Activated gamma-delta T cell treated with anti-CD3 and anti-CD28 coated beads, Interleukin-2, amount 50 U/mL, for 16 hours (primary cell): ENCODE data around the gene SYPL2.

Experiments used
- DNase-seq: peaks from one replicate; pipeline ENCODE4 v3.0.0-alpha.2; 2020; ENCODE audit warnings: low read depth

Gene SYPL2

GRCh38 chr1:109517337-109517736, 51.0 kb downstream of the SYPL2 start:
- no peak for DNase-seq

GRCh38 chr1:109521002-109521951, 54.9 kb downstream of the SYPL2 start:
- DNase-seq: no peak

- no peak for DNase-seq
Measured at GRCh38 chr1:109522026-109522425, 55.7 kb downstream of the SYPL2 start.

- no peak for DNase-seq
Measured at GRCh38 chr1:109523706-109524105, 57.4 kb downstream of the SYPL2 start.

- DNase-seq: no peak
Measured at GRCh38 chr1:109527098-109527811, 60.9 kb downstream of the SYPL2 start.

GRCh38 chr1:109527846-109528695, 61.7 kb downstream of the SYPL2 start:
- DNase-seq: no peak

GRCh38 chr1:109528712-109529111, 62.4 kb downstream of the SYPL2 start:
- DNase-seq: no peak

GRCh38 chr1:109529881-109530456, 63.6 kb downstream of the SYPL2 start:
- DNase-seq: no peak

- DNase-seq: no peak
Measured at GRCh38 chr1:109530457-109531087, 64.2 kb downstream of the SYPL2 start.

GRCh38 chr1:109531380-109531779, 65.0 kb downstream of the SYPL2 start:
- DNase-seq: no peak
